Karpas-422 (cell line): ENCODE results near the gene POLDIP2. TPM values are rescaled to one million over a fixed set of nuclear protein-coding genes. Genes with fewer than 3 reads are reported as not detected.

Source experiments
- DNase-seq: peaks from one replicate; pipeline ENCODE4 v3.0.0-alpha.2; 2015
- H2AFZ ChIP-seq: fragments of 200-600 bp; sonication (generic); 2 replicates; pipeline ENCODE4 v1.6.1; 2014; ENCODE audit warnings: antibody characterized with exemption, low read length, mixed read lengths
- H3K27ac ChIP-seq: fragments of 200-600 bp; sonication (generic); 2 replicates; pipeline ENCODE4 v1.5.1; 2014; ENCODE audit warnings: mild to moderate bottlenecking, low read length, moderate library complexity
- H3K27me3 ChIP-seq: fragments of 200-600 bp; sonication (generic); 2 replicates; pipeline ENCODE4 v1.6.1; 2014; ENCODE audit warnings: low read length, mixed read lengths
- H3K36me3 ChIP-seq: fragments of 200-600 bp; sonication (generic); 2 replicates; pipeline ENCODE4 v1.6.1; 2014; ENCODE audit warnings: low read length, mixed read lengths; ENCODE audit not compliant: insufficient read depth
- H3K4me1 ChIP-seq: fragments of 200-600 bp; sonication (generic); 2 replicates; pipeline ENCODE4 v1.6.1; 2014; ENCODE audit warnings: mild to moderate bottlenecking, low read length, mixed read lengths
- H3K4me2 ChIP-seq: fragments of 200-600 bp; sonication (generic); 2 replicates; pipeline ENCODE4 v1.6.1; 2014; ENCODE audit warnings: low read length, low read depth, mild to moderate bottlenecking; ENCODE audit not compliant: poor library complexity, severe bottlenecking
- H3K4me3 ChIP-seq: fragments of 200-600 bp; sonication (generic); 2 replicates; pipeline ENCODE4 v1.5.1; 2014; ENCODE audit warnings: mild to moderate bottlenecking, antibody characterized with exemption, low read length, mixed read lengths
- H3K79me2 ChIP-seq: fragments of 200-600 bp; sonication (generic); 2 replicates; pipeline ENCODE4 v1.6.1; 2014; ENCODE audit warnings: mild to moderate bottlenecking, low read length, mixed read lengths
- H3K9ac ChIP-seq: fragments of 200-600 bp; sonication (generic); 2 replicates; pipeline ENCODE4 v1.6.0; 2014; ENCODE audit warnings: low read length
- H3K9me2 ChIP-seq: fragments of 200-600 bp; sonication (generic), shearing (Covaris generic); replicated peaks from 2 replicates; pipeline ENCODE4 v1.6.0; 2014; ENCODE audit warnings: mild to moderate bottlenecking, low read length, moderate library complexity; ENCODE audit not compliant: insufficient read depth
- H3K9me3 ChIP-seq: fragments of 300-700, 200-600 bp; sonication (generic); 2 replicates; pipeline ENCODE4 v1.6.1; 2014; ENCODE audit warnings: low read length, mixed read lengths
- H4K20me1 ChIP-seq: fragments of 200-600 bp; sonication (generic); 2 replicates; pipeline ENCODE4 v1.6.1; 2014; ENCODE audit warnings: mild to moderate bottlenecking, antibody characterized with exemption, low read length, low read depth; ENCODE audit not compliant: insufficient read depth
- total RNA-seq: library from RNA; depleted of rRNA; stranded (reverse); fragments of >200 nt; shearing (Covaris generic); gene quantifications from 2 replicates; pipeline ENCODE4 v1.2.3, GENCODE V29; 2014; ENCODE audit warnings: low replicate concordance; rRNA removed

The POLDIP2 gene
- 71.1 and 98.3 TPM in 2 replicates for total RNA-seq

- Histone ChIP-seq H3K9me2 (no peaks in the 10 kb centered on the region), H2AFZ (0 out of 2 replicates have a peak within 1 kb of the TSS, but pooled peaks have one; percentile 57), H3K4me3 (peak within 1 kb of the TSS; percentile 89), H4K20me1 (no peaks in the 10 kb centered on the region; the same call in 1 of the 2 replicates), H3K9me3 (no peaks in the 10 kb centered on the region), H3K27me3 (no peaks in the 10 kb centered on the region), H3K9ac (peak within 1 kb of the TSS; percentile 87), H3K4me2 (peak within 1 kb of the TSS; percentile 92), H3K4me1 (peaks cover 27% of the 10 kb centered on the region), H3K27ac (peak within 1 kb of the TSS; percentile 6; the same call in 1 of the 2 replicates), H3K36me3 (peaks cover 42% of the 10 kb centered on the region; the same call in 1 of the 2 replicates), H3K79me2 (peaks cover 46% of the 10 kb centered on the region)
- DNase-seq = peak; percentile 98
These were observed at the start of gene POLDIP2 for GRCh38 chr17:28357061-28357900. Gene POLDIP2, minus strand, starts transcription at chr17:28357527. Its CDS starts 79 bp downstream, at chr17:28357448.

DNA sequence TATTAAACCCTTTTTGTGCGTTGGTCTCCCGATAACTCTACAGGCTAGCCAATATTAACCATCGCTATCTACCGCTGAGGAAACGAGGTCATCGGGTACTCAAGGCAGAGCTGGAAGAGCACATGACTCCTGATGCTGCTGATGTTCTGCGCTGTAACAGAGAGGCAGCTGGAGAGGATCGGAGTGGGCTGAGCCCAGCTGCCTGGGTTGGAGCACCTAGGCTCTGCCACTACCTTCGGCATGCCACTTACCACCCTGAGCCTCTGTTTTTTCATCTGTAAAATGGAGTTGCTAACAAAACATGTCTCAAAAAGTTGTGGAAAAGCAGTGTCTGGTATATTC is 49.1 kb upstream of the POLDIP2 start:
- Histone ChIP-seq H3K4me1 (peaks cover 13% of the 10 kb centered on the region), H3K9me3 (no peaks in the 10 kb centered on the region), H3K9me2 (no peaks in the 10 kb centered on the region), H3K36me3 (no peaks in the 10 kb centered on the region), H3K9ac (peak overlapping the region; percentile 80), H4K20me1 (no peaks in the 10 kb centered on the region), H3K79me2 (no peaks in the 10 kb centered on the region), H3K4me2 (peak overlapping the region; percentile 95), H3K4me3 (peak overlapping the region; percentile 81), H3K27ac (no peak overlapping the region), H2AFZ (peak overlapping the region; percentile 95; the same call in 1 of the 2 replicates), H3K27me3 (no peaks in the 10 kb centered on the region)
- no peak for DNase-seq

DNA sequence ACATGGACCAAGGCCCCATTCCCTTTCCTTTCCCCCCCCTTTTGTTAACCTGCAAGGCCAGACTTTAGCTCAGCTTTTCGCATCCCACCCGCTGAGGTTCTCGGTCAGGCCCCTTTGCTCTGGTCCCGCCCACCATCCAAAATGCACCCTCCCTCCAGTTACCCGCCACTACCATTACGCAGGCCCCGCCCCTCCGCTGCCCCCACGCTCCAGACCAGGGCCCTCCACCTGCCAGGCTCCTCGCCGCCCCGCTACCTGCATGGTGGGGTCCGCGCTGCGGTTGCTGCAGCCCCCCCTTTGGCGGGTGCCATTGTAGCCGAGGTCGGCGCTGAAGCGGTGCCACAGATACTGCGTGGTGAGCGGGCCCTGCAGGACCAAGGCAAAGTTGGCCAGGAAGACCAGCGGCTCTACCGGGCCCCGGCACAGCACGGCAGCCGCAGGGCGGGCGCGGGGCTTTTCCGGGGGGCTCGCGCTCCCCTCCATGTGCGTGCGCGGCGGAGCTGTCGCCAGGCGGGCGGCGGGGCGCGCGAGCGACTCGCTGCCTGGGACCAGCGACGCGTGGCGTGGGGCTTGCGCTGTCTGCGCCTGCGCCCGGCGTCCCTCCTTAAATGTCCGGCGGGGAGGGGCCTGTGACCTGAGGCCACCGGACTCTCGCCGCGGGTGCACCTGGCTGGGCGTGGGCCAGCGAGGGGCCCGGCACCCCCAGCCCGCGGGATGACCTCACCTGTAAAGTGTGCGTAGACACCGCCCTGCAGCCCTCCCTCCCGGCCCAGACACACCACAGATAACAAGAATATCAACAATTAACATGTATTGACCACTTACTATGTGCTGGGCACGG is 48.5 kb upstream of the POLDIP2 start, which contains the start of gene SLC46A1:
TSS of gene SLC46A1 (minus strand) at position 581 of the 841 bp plus-strand sequence. CDS start at position 483, 98 bp downstream.
- Histone ChIP-seq H4K20me1 (no peaks in the 10 kb centered on the region), H3K27me3 (no peaks in the 10 kb centered on the region), H3K27ac (no peak within 1 kb of the TSS), H3K4me3 (peak within 1 kb of the TSS; percentile 81), H3K36me3 (no peaks in the 10 kb centered on the region), H3K79me2 (no peaks in the 10 kb centered on the region), H3K4me1 (peaks cover 13% of the 10 kb centered on the region), H2AFZ (peak within 1 kb of the TSS; percentile 95; the same call in 1 of the 2 replicates), H3K9ac (peak within 1 kb of the TSS; percentile 80), H3K4me2 (peak within 1 kb of the TSS; percentile 95), H3K9me3 (no peaks in the 10 kb centered on the region), H3K9me2 (no peaks in the 10 kb centered on the region)
- peak; percentile 85 for DNase-seq

- H3K4me1 ChIP-seq = peaks cover 13% of the 10 kb centered on the region
- no peak overlapping the region; the same call in 1 of the 2 replicates for H2AFZ ChIP-seq
- DNase-seq = no peak
- no peaks in the 10 kb centered on the region for H3K27me3 ChIP-seq
- H3K4me3 ChIP-seq = peak overlapping the region; percentile 81
- H3K79me2 ChIP-seq = no peaks in the 10 kb centered on the region
- H3K9me3 ChIP-seq = no peaks in the 10 kb centered on the region
- peak overlapping the region; percentile 95 for H3K4me2 ChIP-seq
- peak overlapping the region; percentile 80 for H3K9ac ChIP-seq
- H3K36me3 ChIP-seq = no peaks in the 10 kb centered on the region
- no peaks in the 10 kb centered on the region for H3K9me2 ChIP-seq
- no peaks in the 10 kb centered on the region for H4K20me1 ChIP-seq
- no peak overlapping the region for H3K27ac ChIP-seq
These were observed 47.7 kb upstream of the POLDIP2 start for GRCh38 chr17:28404812-28405570.

DNA sequence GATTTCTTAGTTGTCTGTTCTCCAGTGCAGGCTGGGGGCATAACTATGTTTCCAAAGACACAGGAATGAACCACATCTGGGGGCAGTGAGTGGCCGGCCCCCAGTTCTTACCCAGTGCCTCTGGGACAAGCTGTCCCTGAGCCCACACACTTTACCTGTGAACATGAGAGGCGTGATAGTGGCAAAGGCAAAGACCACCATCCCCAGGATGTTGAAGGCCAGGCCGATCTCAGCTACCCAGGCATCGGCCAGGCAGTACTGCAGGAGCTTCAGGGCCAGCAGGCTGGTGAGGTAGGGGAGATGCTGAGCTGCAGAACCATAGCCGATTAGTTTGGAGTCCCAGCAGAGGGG is 47.1 kb upstream of the POLDIP2 start:
- no peaks in the 10 kb centered on the region for H4K20me1 ChIP-seq
- H3K9me2 ChIP-seq = no peaks in the 10 kb centered on the region
- H3K4me2 ChIP-seq = no peak overlapping the region
- no peak overlapping the region for H3K9ac ChIP-seq
- H3K4me1 ChIP-seq = peaks cover 13% of the 10 kb centered on the region
- no peaks in the 10 kb centered on the region for H3K27me3 ChIP-seq
- H2AFZ ChIP-seq = no peak overlapping the region
- no peaks in the 10 kb centered on the region for H3K9me3 ChIP-seq
- H3K79me2 ChIP-seq = no peaks in the 10 kb centered on the region
- no peaks in the 10 kb centered on the region for H3K36me3 ChIP-seq
- H3K4me3 ChIP-seq = no peak overlapping the region
- DNase-seq = no peak
- no peak overlapping the region for H3K27ac ChIP-seq

GRCh38 chr17:28404007-28404406 is 46.7 kb upstream of the POLDIP2 start:
- Histone ChIP-seq H3K79me2 (no peaks in the 10 kb centered on the region), H3K27me3 (no peaks in the 10 kb centered on the region), H3K4me1 (peaks cover 13% of the 10 kb centered on the region), H4K20me1 (no peaks in the 10 kb centered on the region), H3K9me3 (no peaks in the 10 kb centered on the region), H3K9ac (no peak overlapping the region), H3K27ac (no peak overlapping the region), H2AFZ (no peak overlapping the region), H3K4me2 (no peak overlapping the region), H3K4me3 (no peak overlapping the region), H3K9me2 (no peaks in the 10 kb centered on the region), H3K36me3 (no peaks in the 10 kb centered on the region)
- peak; percentile 61 for DNase-seq

- H3K4me3 ChIP-seq = no peak overlapping the region
- no peak overlapping the region for H3K27ac ChIP-seq
- H3K79me2 ChIP-seq = no peaks in the 10 kb centered on the region
- H3K4me2 ChIP-seq = no peak overlapping the region
- no peaks in the 10 kb centered on the region for H3K9me3 ChIP-seq
- H4K20me1 ChIP-seq = peaks cover 8% of the 10 kb centered on the region; the same call in 1 of the 2 replicates
- no peak overlapping the region for H3K9ac ChIP-seq
- H3K4me1 ChIP-seq = peaks cover 13% of the 10 kb centered on the region
- H2AFZ ChIP-seq = no peak overlapping the region
- no peaks in the 10 kb centered on the region for H3K9me2 ChIP-seq
- H3K27me3 ChIP-seq = no peaks in the 10 kb centered on the region
- DNase-seq = no peak
- peaks cover 4% of the 10 kb centered on the region; the same call in 1 of the 2 replicates for H3K36me3 ChIP-seq
These were observed 45.5 kb upstream of the POLDIP2 start for GRCh38 chr17:28402844-28403243.
